HepG2 (cell line): ENCODE results near the gene CYB5B. TPM values are rescaled to one million over a fixed set of nuclear protein-coding genes. Genes with fewer than 3 reads are reported as not detected.
A peak's percentile ranks its signal among the peaks of the same experiment; 100 is the strongest.

Source experiments
- BORCS8-MEF2B ChIP-seq: sonication (generic); formaldehyde crosslinking; IDR thresholded peaks from 2 replicates; pipeline ENCODE4 v1.8.0; 2022; ENCODE audit warnings: mild to moderate bottlenecking, missing genetic modification reagents
- CBX2 ChIP-seq, 2 experiments: fragments of 200-600 bp in 1 of 2; sonication (generic); formaldehyde crosslinking in 1 of 2; IDR thresholded peaks; 2 replicates each; pipeline versions ENCODE4 v1.7.0 to v1.8.1; 2018 to 2022; ENCODE audit warnings: low read depth in 2 of 2, low read length in 1 of 2, mild to moderate bottlenecking in 1 of 2, missing genetic modification reagents in 1 of 2
- EP300 ChIP-seq, 3 experiments: sonication (generic) in 1 of 3; formaldehyde crosslinking in 1 of 3; IDR thresholded peaks; 2 replicates each; pipeline versions ENCODE4 v1.5.1 to v1.6.1; 2011 to 2020; ENCODE audit warnings: low read depth in 2 of 3, low read length in 2 of 3, borderline replicate concordance in 1 of 3, improper control_type of control experiment in 1 of 3, mild to moderate bottlenecking in 1 of 3, missing genetic modification reagents in 1 of 3, moderate library complexity in 1 of 3
- ERF ChIP-seq: IDR thresholded peaks from 2 replicates; pipeline ENCODE4 v1.6.1; 2018; ENCODE audit warnings: missing biosample characterization, missing genetic modification reagents
- JUND ChIP-seq: sonication (generic); formaldehyde crosslinking; IDR thresholded peaks from 2 replicates; pipeline ENCODE4 v1.8.0; 2022; ENCODE audit warnings: mild to moderate bottlenecking, missing genetic modification reagents
- MED1 ChIP-seq: sonication (generic); formaldehyde crosslinking; IDR thresholded peaks from 2 replicates; pipeline ENCODE4 v1.4.0; 2020; ENCODE audit warnings: missing genetic modification reagents
- RXRB ChIP-seq: IDR thresholded peaks from 2 replicates; pipeline ENCODE4 v1.6.1; 2016; ENCODE audit warnings: borderline replicate concordance, missing genetic modification reagents, missing compliant biosample characterization
- TOE1 ChIP-seq: sonication (generic); formaldehyde crosslinking; IDR thresholded peaks from 2 replicates; pipeline ENCODE4 v1.4.0; 2020; ENCODE audit warnings: mild to moderate bottlenecking, missing genetic modification reagents
- ZEB1 ChIP-seq: IDR thresholded peaks from 2 replicates; pipeline ENCODE4 v1.6.1; 2012; ENCODE audit warnings: mild to moderate bottlenecking, low read depth, inconsistent platforms; ENCODE audit not compliant: insufficient replicate concordance
- ZFP1 ChIP-seq: IDR thresholded peaks from 2 replicates; pipeline ENCODE4 v1.6.1; 2016
- ZMAT3 ChIP-seq: sonication (generic); formaldehyde crosslinking; conservative IDR thresholded peaks from 2 replicates; pipeline ENCODE4 v1.7.0; 2021; ENCODE audit warnings: missing genetic modification reagents
- ZNF317 ChIP-seq: sonication (generic); formaldehyde crosslinking; IDR thresholded peaks from 2 replicates; pipeline ENCODE4 v1.5.0; 2020; ENCODE audit warnings: mild to moderate bottlenecking, missing genetic modification reagents
- ZNF674 ChIP-seq: sonication (generic); formaldehyde crosslinking; IDR thresholded peaks from 2 replicates; pipeline ENCODE4 v1.5.0; 2020; ENCODE audit warnings: low read depth, mild to moderate bottlenecking, missing genetic modification reagents
- polyA plus RNA-seq, 8 experiments: library from polyadenylated mRNA; depleted of rRNA in 3 of 8; stranded (reverse) in 7 of 8; unstranded in 1 of 8; fragments of >200 nt; fragmentation: Illumina TruSeq in 4 of 8; extraction: Trizol in 4 of 8; gene quantifications; 2 replicates each; pipeline versions ENCODE4 v1.2.1 to v1.2.3, GENCODE V29; 2011 to 2016; ENCODE audit warnings: low read depth in 4 of 8, missing spikeins in 1 of 8, mixed read lengths in 1 of 8; ENCODE audit not compliant: insufficient read depth in 1 of 8
- total RNA-seq, 5 experiments: library from RNA; depleted of rRNA; stranded (reverse); fragments of >200 nt; fragmentation: Illumina TruSeq; extraction: Trizol; gene quantifications; 2 replicates each; pipeline ENCODE4 v1.2.3, GENCODE V29; 2016; ENCODE audit warnings: low read depth in 1 of 5
- TF ChIP-seq, protein P1 (sequence below): sonication (generic); formaldehyde crosslinking; IDR thresholded peaks from 2 replicates; pipeline ENCODE4 v1.9.0; 2021; ENCODE audit warnings: missing genetic modification reagents, borderline replicate concordance
- TF ChIP-seq, protein P2 (sequence below): IDR thresholded peaks from 2 replicates; pipeline ENCODE4 v1.6.1; 2012; ENCODE audit warnings: low read depth, low read length, improper control_type of control experiment
- TF ChIP-seq, protein P3 (sequence below): sonication (generic); formaldehyde crosslinking; IDR thresholded peaks from 2 replicates; pipeline ENCODE4 v1.5.0; 2020; ENCODE audit warnings: mild to moderate bottlenecking, missing genetic modification reagents
- TF ChIP-seq, protein P4 (sequence below): sonication (generic); formaldehyde crosslinking; IDR thresholded peaks from 2 replicates; pipeline ENCODE4 v1.4.0; 2020; ENCODE audit warnings: missing genetic modification reagents, borderline replicate concordance
- TF ChIP-seq, protein P5 (sequence below): IDR thresholded peaks from 2 replicates; pipeline ENCODE4 v1.6.1; 2016; ENCODE audit warnings: low read depth, missing genetic modification reagents, missing compliant biosample characterization

Gene CYB5B
- total and polyA plus RNA-seq, 2 of the 13 experiments (the other 11 are each of a cell fraction or from before 2014, with no cell fraction given), result 234 to 432 TPM

DNA sequence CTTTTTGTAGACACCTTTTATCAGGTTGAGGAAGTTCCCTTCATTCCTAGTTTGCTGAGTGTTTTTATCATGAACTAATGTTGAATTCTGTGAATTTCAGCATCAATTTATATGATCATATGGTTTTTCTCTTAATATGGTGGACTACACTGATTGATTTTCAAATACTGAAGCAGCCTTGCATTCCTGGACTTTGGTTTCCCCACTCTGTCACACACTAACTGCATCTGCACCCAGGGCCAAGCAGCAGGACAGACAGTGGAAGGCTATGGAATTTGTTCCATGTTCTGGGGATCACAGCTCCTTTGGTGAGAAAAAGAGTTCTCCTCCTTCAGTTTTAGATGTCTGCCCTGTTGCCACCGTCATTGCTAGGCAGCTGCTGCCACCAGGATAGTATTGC is 46.4 kb upstream of the CYB5B start (continued):
- TF ChIP-seq, protein P1, sequence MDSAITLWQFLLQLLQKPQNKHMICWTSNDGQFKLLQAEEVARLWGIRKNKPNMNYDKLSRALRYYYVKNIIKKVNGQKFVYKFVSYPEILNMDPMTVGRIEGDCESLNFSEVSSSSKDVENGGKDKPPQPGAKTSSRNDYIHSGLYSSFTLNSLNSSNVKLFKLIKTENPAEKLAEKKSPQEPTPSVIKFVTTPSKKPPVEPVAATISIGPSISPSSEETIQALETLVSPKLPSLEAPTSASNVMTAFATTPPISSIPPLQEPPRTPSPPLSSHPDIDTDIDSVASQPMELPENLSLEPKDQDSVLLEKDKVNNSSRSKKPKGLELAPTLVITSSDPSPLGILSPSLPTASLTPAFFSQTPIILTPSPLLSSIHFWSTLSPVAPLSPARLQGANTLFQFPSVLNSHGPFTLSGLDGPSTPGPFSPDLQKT, result no peak
- TF ChIP-seq ERF (peak; percentile 41; the same call in 1 of the 2 replicates), CBX2 (IDR thresholded peaks at IDR 0.05; ENCODE audit: low read depth, low read length) (no peak), CBX2 (CRISPR knock-in tag; IDR thresholded peaks at IDR 0.05; ENCODE audit: low read depth) (no peak), ZNF317 (no peak), EP300 (IDR thresholded peaks at IDR 0.05; ENCODE audit: low read depth in 2 of 2, low read length in 2 of 2) (no peak), EP300 (CRISPR knock-in tag; IDR thresholded peaks at IDR 0.05; ENCODE audit: borderline replicate concordance) (no peak), RXRB (CRISPR knock-in tag) (no peak), TOE1 (CRISPR knock-in tag) (no peak), ZMAT3 (CRISPR knock-in tag) (no peak), BORCS8-MEF2B (CRISPR knock-in tag) (no peak), ZNF674 (CRISPR knock-in tag) (no peak), MED1 (no peak), ZEB1 (no peak), ZFP1 (CRISPR knock-in tag) (no peak), JUND (no peak)
- TF ChIP-seq, protein P2, sequence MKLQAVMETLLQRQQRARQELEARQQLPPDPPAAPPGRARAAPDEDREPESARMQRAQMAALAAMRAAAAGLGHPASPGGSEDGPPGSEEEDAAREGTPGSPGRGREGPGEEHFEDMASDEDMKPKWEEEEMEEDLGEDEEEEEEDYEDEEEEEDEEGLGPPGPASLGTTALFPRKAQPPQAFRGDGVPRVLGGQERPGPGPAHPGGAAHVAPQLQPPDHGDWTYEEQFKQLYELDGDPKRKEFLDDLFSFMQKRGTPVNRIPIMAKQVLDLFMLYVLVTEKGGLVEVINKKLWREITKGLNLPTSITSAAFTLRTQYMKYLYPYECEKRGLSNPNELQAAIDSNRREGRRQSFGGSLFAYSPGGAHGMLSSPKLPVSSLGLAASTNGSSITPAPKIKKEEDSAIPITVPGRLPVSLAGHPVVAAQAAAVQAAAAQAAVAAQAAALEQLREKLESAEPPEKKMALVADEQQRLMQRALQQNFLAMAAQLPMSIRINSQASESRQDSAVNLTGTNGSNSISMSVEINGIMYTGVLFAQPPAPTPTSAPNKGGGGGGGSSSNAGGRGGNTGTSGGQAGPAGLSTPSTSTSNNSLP, result 0 out of 2 replicates have a peak, but pooled peaks have one; percentile 29
- TF ChIP-seq, protein P3, sequence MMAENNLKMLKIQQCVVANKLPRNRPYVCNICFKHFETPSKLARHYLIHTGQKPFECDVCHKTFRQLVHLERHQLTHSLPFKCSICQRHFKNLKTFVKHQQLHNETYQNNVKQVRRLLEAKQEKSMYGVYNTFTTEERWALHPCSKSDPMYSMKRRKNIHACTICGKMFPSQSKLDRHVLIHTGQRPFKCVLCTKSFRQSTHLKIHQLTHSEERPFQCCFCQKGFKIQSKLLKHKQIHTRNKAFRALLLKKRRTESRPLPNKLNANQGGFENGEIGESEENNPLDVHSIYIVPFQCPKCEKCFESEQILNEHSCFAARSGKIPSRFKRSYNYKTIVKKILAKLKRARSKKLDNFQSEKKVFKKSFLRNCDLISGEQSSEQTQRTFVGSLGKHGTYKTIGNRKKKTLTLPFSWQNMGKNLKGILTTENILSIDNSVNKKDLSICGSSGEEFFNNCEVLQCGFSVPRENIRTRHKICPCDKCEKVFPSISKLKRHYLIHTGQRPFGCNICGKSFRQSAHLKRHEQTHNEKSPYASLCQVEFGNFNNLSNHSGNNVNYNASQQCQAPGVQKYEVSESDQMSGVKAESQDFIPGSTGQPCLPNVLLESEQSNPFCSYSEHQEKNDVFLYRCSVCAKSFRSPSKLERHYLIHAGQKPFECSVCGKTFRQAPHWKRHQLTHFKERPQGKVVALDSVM (CRISPR knock-in tag), result no peak
- TF ChIP-seq, protein P4, sequence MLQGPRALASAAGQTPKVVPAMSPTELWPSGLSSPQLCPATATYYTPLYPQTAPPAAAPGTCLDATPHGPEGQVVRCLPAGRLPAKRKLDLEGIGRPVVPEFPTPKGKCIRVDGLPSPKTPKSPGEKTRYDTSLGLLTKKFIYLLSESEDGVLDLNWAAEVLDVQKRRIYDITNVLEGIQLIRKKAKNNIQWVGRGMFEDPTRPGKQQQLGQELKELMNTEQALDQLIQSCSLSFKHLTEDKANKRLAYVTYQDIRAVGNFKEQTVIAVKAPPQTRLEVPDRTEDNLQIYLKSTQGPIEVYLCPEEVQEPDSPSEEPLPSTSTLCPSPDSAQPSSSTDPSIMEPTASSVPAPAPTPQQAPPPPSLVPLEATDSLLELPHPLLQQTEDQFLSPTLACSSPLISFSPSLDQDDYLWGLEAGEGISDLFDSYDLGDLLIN (CRISPR knock-in tag), result no peak
- TF ChIP-seq, protein P5, sequence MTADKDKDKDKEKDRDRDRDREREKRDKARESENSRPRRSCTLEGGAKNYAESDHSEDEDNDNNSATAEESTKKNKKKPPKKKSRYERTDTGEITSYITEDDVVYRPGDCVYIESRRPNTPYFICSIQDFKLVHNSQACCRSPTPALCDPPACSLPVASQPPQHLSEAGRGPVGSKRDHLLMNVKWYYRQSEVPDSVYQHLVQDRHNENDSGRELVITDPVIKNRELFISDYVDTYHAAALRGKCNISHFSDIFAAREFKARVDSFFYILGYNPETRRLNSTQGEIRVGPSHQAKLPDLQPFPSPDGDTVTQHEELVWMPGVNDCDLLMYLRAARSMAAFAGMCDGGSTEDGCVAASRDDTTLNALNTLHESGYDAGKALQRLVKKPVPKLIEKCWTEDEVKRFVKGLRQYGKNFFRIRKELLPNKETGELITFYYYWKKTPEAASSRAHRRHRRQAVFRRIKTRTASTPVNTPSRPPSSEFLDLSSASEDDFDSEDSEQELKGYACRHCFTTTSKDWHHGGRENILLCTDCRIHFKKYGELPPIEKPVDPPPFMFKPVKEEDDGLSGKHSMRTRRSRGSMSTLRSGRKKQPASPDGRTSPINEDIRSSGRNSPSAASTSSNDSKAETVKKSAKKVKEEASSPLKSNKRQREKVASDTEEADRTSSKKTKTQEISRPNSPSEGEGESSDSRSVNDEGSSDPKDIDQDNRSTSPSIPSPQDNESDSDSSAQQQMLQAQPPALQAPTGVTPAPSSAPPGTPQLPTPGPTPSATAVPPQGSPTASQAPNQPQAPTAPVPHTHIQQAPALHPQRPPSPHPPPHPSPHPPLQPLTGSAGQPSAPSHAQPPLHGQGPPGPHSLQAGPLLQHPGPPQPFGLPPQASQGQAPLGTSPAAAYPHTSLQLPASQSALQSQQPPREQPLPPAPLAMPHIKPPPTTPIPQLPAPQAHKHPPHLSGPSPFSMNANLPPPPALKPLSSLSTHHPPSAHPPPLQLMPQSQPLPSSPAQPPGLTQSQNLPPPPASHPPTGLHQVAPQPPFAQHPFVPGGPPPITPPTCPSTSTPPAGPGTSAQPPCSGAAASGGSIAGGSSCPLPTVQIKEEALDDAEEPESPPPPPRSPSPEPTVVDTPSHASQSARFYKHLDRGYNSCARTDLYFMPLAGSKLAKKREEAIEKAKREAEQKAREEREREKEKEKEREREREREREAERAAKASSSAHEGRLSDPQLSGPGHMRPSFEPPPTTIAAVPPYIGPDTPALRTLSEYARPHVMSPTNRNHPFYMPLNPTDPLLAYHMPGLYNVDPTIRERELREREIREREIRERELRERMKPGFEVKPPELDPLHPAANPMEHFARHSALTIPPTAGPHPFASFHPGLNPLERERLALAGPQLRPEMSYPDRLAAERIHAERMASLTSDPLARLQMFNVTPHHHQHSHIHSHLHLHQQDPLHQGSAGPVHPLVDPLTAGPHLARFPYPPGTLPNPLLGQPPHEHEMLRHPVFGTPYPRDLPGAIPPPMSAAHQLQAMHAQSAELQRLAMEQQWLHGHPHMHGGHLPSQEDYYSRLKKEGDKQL (CRISPR knock-in tag), result no peak
